H9 (cell line): ENCODE results near the gene FAM151A. TPM values are rescaled to one million over a fixed set of nuclear protein-coding genes. Genes with fewer than 3 reads are reported as not detected.
A peak's percentile ranks its signal among the peaks of the same experiment; 100 is the strongest.

Source experiments
- DNase-seq: peaks from one replicate; pipeline ENCODE4 v3.0.0-alpha.2; 2017
- H2AFZ ChIP-seq: one replicate; pipeline ENCODE4 v1.6.1; 2013; ENCODE audit warnings: mild to moderate bottlenecking, low read length, control low read depth, moderate library complexity
- H2AK5ac ChIP-seq: 2 replicates; pipeline ENCODE4 v1.6.1; 2013; ENCODE audit warnings: low read length, control low read depth, mixed read lengths; ENCODE audit not compliant: insufficient read length
- H2BK120ac ChIP-seq: one replicate; pipeline ENCODE4 v1.6.1; 2013; ENCODE audit warnings: low read depth, mild to moderate bottlenecking, low read length, control low read depth, inconsistent platforms; ENCODE audit not compliant: poor library complexity, severe bottlenecking
- H2BK12ac ChIP-seq: 2 replicates; pipeline ENCODE4 v1.6.1; 2013; ENCODE audit warnings: low read length, control low read depth, mixed read lengths, low read depth; ENCODE audit not compliant: insufficient read length
- H2BK15ac ChIP-seq: 2 replicates; pipeline ENCODE4 v1.6.1; 2013; ENCODE audit warnings: low read depth, low read length, control low read depth
- H2BK20ac ChIP-seq: one replicate; pipeline ENCODE4 v1.6.1; 2013; ENCODE audit warnings: low read depth, mild to moderate bottlenecking, low read length, control low read depth, inconsistent platforms; ENCODE audit not compliant: poor library complexity, severe bottlenecking
- H2BK5ac ChIP-seq: 2 replicates; pipeline ENCODE4 v1.6.1; 2013; ENCODE audit warnings: low read length, control low read depth, mixed read lengths; ENCODE audit not compliant: insufficient read length
- H3K14ac ChIP-seq: 2 replicates; pipeline ENCODE4 v1.6.1; 2013; ENCODE audit warnings: low read length, control low read depth; ENCODE audit not compliant: insufficient read depth
- H3K18ac ChIP-seq: 2 replicates; pipeline ENCODE4 v1.6.1; 2013; ENCODE audit warnings: low read depth, mild to moderate bottlenecking, mixed read lengths, low read length, control low read depth; ENCODE audit not compliant: insufficient read length
- H3K23ac ChIP-seq: 2 replicates; pipeline ENCODE4 v1.6.1; 2013; ENCODE audit warnings: low read length, control low read depth, mixed read lengths, low read depth; ENCODE audit not compliant: insufficient read length
- H3K23me2 ChIP-seq: 2 replicates; pipeline ENCODE4 v1.6.1; 2013; ENCODE audit warnings: low read depth, mild to moderate bottlenecking, mixed read lengths, low read length, control low read depth; ENCODE audit not compliant: insufficient read length, poor library complexity, severe bottlenecking
- H3K27ac ChIP-seq: 2 replicates; pipeline ENCODE4 v1.5.1; 2013; ENCODE audit warnings: low read length, control low read depth, mixed read lengths, low read depth; ENCODE audit not compliant: insufficient read length
- H3K27me3 ChIP-seq: 2 replicates; pipeline ENCODE4 v1.6.1; 2013; ENCODE audit warnings: low read length, control low read depth, inconsistent platforms; ENCODE audit not compliant: insufficient read depth
- H3K4ac ChIP-seq: 2 replicates; pipeline ENCODE4 v1.6.1; 2013; ENCODE audit warnings: low read depth, mild to moderate bottlenecking, control low read depth, inconsistent platforms, low read length, moderate library complexity
- H3K4me1 ChIP-seq: 2 replicates; pipeline ENCODE4 v1.6.1; 2013; ENCODE audit warnings: low read length, control low read depth, inconsistent platforms; ENCODE audit not compliant: insufficient read depth
- H3K4me2 ChIP-seq: 2 replicates; pipeline ENCODE4 v1.6.1; 2013; ENCODE audit warnings: low read length, control low read depth, mixed read lengths; ENCODE audit not compliant: insufficient read length, insufficient read depth
- H3K56ac ChIP-seq: 2 replicates; pipeline ENCODE4 v1.6.1; 2013; ENCODE audit warnings: low read depth, mild to moderate bottlenecking, mixed read lengths, low read length, control low read depth; ENCODE audit not compliant: insufficient read length
- H3K79me1 ChIP-seq: 2 replicates; pipeline ENCODE4 v1.6.1; 2013; ENCODE audit warnings: low read depth, mild to moderate bottlenecking, moderate library complexity, low read length, control low read depth, inconsistent platforms; ENCODE audit not compliant: insufficient read depth, poor library complexity, severe bottlenecking
- H3K79me2 ChIP-seq: 2 replicates; pipeline ENCODE4 v1.6.1; 2013; ENCODE audit warnings: low read length, control low read depth, inconsistent platforms; ENCODE audit not compliant: insufficient read depth
- H3K9ac ChIP-seq: 2 replicates; pipeline ENCODE4 v1.6.1; 2013; ENCODE audit warnings: low read length, control low read depth, mixed read lengths; ENCODE audit not compliant: insufficient read length; ENCODE audit errors: extremely low read depth
- H3K9me3 ChIP-seq: one replicate; pipeline ENCODE4 v1.6.1; 2013; ENCODE audit warnings: low read depth, low read length, inconsistent platforms; ENCODE audit not compliant: control insufficient read depth
- H3T11ph ChIP-seq: one replicate; pipeline ENCODE4 v1.6.1; 2013; ENCODE audit warnings: mild to moderate bottlenecking, low read length, control low read depth, inconsistent platforms
- H4K20me1 ChIP-seq: one replicate; pipeline ENCODE4 v1.6.1; 2013; ENCODE audit not compliant: control insufficient read depth, insufficient read length, insufficient read depth
- H4K5ac ChIP-seq: 2 replicates; pipeline ENCODE4 v1.6.1; 2013; ENCODE audit warnings: low read depth, mild to moderate bottlenecking, mixed read lengths, low read length, control low read depth; ENCODE audit not compliant: insufficient read length
- H4K8ac ChIP-seq: replicated peaks from 2 replicates; pipeline ENCODE4 v1.6.1; 2013; ENCODE audit warnings: low read length, control low read depth, mixed read lengths, low read depth; ENCODE audit not compliant: insufficient read length
- H4K91ac ChIP-seq: 2 replicates; pipeline ENCODE4 v1.6.1; 2013; ENCODE audit warnings: low read depth, mild to moderate bottlenecking, moderate library complexity, mixed read lengths, low read length, control low read depth; ENCODE audit not compliant: insufficient read length
- H3K27ac Mint-ChIP-seq, 3 experiments: 2 replicates in 2 of 3; 3 replicates in 1 of 3; pipeline ENCODE4 v1.8.0; 2020 to 2021; ENCODE audit warnings: mixed read lengths in 3 of 3, mild to moderate bottlenecking in 1 of 3, moderate library complexity in 1 of 3
- H3K27me3 Mint-ChIP-seq: 2 replicates; pipeline ENCODE4 v1.8.0; 2021; ENCODE audit warnings: low read depth, mild to moderate bottlenecking, moderate library complexity, mixed read lengths
- H3K36me3 Mint-ChIP-seq, 3 experiments: 2 replicates in 2 of 3; 3 replicates in 1 of 3; pipeline ENCODE4 v1.8.0; 2020 to 2021; ENCODE audit warnings: low read depth in 3 of 3, mixed read lengths in 3 of 3; ENCODE audit not compliant: insufficient read depth in 1 of 3
- H3K4me1 Mint-ChIP-seq, 2 experiments: 2 replicates each; pipeline ENCODE4 v1.8.0; 2020; ENCODE audit warnings: mixed read lengths in 2 of 2
- H3K4me3 Mint-ChIP-seq, 2 experiments: 2 replicates in 1 of 2; 3 replicates in 1 of 2; pipeline ENCODE4 v1.8.0; 2020 to 2021; ENCODE audit warnings: mild to moderate bottlenecking in 2 of 2, mixed read lengths in 2 of 2, moderate library complexity in 1 of 2
- H3K9me3 Mint-ChIP-seq, 2 experiments: 2 replicates in 1 of 2; 3 replicates in 1 of 2; pipeline ENCODE4 v1.8.0; 2020; ENCODE audit warnings: mild to moderate bottlenecking in 2 of 2, mixed read lengths in 2 of 2, moderate library complexity in 1 of 2
- CTCF ChIP-seq: fragments of 200-600 bp; sonication (generic); conservative IDR thresholded peaks from 3 replicates; pipeline ENCODE4 v1.8.0; 2021; ENCODE audit warnings: antibody characterized with exemption, mild to moderate bottlenecking
- WGBS: extraction: QIAGEN DNeasy Blood & Tissue Kit; methylation state at CpG from one replicate; pipeline ENCODE4 v1.1.7; 2013; ENCODE audit warnings: missing lambda C conversion rate, low lambda C conversion rate, mixed read lengths; ENCODE audit not compliant: insufficient read length; ENCODE audit errors: extremely low coverage; 5-methylcytosine and 5-hydroxymethylcytosine counted together
- total RNA-seq: library from RNA; stranded (reverse); gene quantifications from 2 replicates; pipeline ENCODE4 v1.2.1, GENCODE V29; 2021

Gene FAM151A
- total RNA-seq, 1 experiment from 2014 or later = not detected

- Histone ChIP-seq H3K4me2 (no peak overlapping the region), H3K27ac (no peak overlapping the region), H3K23ac (no peak overlapping the region), H2BK15ac (no peak overlapping the region), H4K5ac (no peak overlapping the region), H2BK5ac (no peak overlapping the region), H3K14ac (peak overlapping the region; percentile 80), H3K79me1 (no peaks in the 10 kb centered on the region), H3K23me2 (no peaks in the 10 kb centered on the region), H3K27me3 (no peaks in the 10 kb centered on the region), H3T11ph (no peak overlapping the region), H3K56ac (no peak overlapping the region), H3K4ac (no peak overlapping the region; the same call in 1 of the 2 replicates), H2AFZ (no peak overlapping the region), H3K9me3 (no peaks in the 10 kb centered on the region), H3K79me2 (no peaks in the 10 kb centered on the region), H2AK5ac (no peak overlapping the region), H3K4me1 (no peaks in the 10 kb centered on the region; the same call in 1 of the 2 replicates), H4K20me1 (no peaks in the 10 kb centered on the region), H2BK20ac (no peak overlapping the region), H4K8ac (no peak overlapping the region), H2BK120ac (no peak overlapping the region), H3K18ac (peak overlapping the region; percentile 80), H4K91ac (no peak overlapping the region), H3K9ac (no peak overlapping the region), H2BK12ac (peak overlapping the region; percentile 5)
- peaks cover 22 to 36% of the 10 kb centered on the region in 2 experiments for H3K4me1 Mint-ChIP-seq
- no peak overlapping the region for H3K4me3 Mint-ChIP-seq
- no CpG with 5 or more reads among the region's 6 CpGs for WGBS
- peak overlapping the region; percentile 89 to 94 (median 89); a peak in 6 of 7 replicates for H3K27ac Mint-ChIP-seq
- no peaks in the 10 kb centered on the region; a peak in 1 of 5 replicates for H3K9me3 Mint-ChIP-seq
- no peaks in the 10 kb centered on the region; a peak in 1 of 7 replicates for H3K36me3 Mint-ChIP-seq
- DNase-seq = peak; percentile 59
- H3K27me3 Mint-ChIP-seq = no peaks in the 10 kb centered on the region; the same call in 1 of the 2 replicates
- no peak for TF ChIP-seq CTCF
Measured at GRCh38 chr1:54610048-54610447, 13.3 kb downstream of the FAM151A start.
